HL-60 (cell line): ENCODE results near the gene ARV1.

Experiments used
- DNase-seq, 2 experiments: peaks; one replicate each; pipeline ENCODE4 v3.0.0-alpha.2; 2010 to 2020; ENCODE audit warnings: low read depth in 1 of 2, low spot score in 1 of 2
- H3K27ac ChIP-seq: fragments of 250-450 bp; sonication (Bioruptor Pico); replicated peaks from 2 replicates; pipeline ENCODE4 v1.5.1; 2020; ENCODE audit warnings: mild to moderate bottlenecking, moderate library complexity
- H3K27me3 ChIP-seq: fragments of 250-450 bp; sonication (Bioruptor Pico); 2 replicates; pipeline ENCODE4 v1.5.1; 2021; ENCODE audit warnings: mild to moderate bottlenecking, moderate library complexity; ENCODE audit not compliant: insufficient read depth, poor library complexity, severe bottlenecking
- H3K4me3 ChIP-seq: replicated peaks from 2 replicates; pipeline ENCODE4 v1.5.1; 2011; ENCODE audit warnings: mild to moderate bottlenecking, control low read depth, low read length; ENCODE audit not compliant: insufficient read depth
- GABPA ChIP-seq: IDR thresholded peaks from 2 replicates; pipeline ENCODE4 v1.6.1; 2012; ENCODE audit warnings: low read depth
- POLR2AphosphoS5 ChIP-seq: IDR thresholded peaks from 2 replicates; pipeline ENCODE4 v1.6.1; 2012; ENCODE audit warnings: low read depth
- SPI1 ChIP-seq: IDR thresholded peaks from 2 replicates; pipeline ENCODE4 v1.6.1; 2012; ENCODE audit warnings: low read depth, mild to moderate bottlenecking, borderline replicate concordance
- TF ChIP-seq, protein P1 (sequence below): IDR thresholded peaks from one replicate; pipeline ENCODE4 v1.5.1; 2011; ENCODE audit warnings: low read length, control low read depth, inconsistent platforms; ENCODE audit not compliant: insufficient read depth
- TF ChIP-seq, protein P2 (sequence below): IDR thresholded peaks from 2 replicates; pipeline ENCODE4 v1.6.1; 2012; ENCODE audit warnings: low read depth; ENCODE audit not compliant: insufficient replicate concordance

Gene ARV1

DNA sequence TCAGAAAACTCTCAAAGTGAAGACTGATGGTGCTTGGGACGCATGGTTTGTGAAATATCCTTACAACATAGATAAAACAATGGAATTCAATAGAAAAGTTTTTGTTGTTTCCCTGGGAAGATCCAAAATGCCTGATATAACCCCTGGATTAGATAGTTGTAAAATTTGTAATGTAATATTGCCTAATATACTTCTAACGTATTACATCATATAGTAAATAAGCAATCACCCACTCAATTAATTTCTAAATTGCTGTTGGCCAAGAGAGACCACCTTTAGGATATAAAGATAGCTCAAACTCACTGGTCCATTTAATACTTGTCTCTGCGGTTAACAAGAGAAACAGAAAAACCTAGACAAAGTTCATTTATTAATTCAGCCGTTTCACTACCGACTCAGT is 42.4 kb upstream of the ARV1 start:
- Histone ChIP-seq H3K27ac (no peak overlapping the region), H3K4me3 (no peak overlapping the region), H3K27me3 (no peaks in the 10 kb centered on the region)
- DNase-seq, result no peak
- no peak for TF ChIP-seq GABPA
- TF ChIP-seq, protein P1, sequence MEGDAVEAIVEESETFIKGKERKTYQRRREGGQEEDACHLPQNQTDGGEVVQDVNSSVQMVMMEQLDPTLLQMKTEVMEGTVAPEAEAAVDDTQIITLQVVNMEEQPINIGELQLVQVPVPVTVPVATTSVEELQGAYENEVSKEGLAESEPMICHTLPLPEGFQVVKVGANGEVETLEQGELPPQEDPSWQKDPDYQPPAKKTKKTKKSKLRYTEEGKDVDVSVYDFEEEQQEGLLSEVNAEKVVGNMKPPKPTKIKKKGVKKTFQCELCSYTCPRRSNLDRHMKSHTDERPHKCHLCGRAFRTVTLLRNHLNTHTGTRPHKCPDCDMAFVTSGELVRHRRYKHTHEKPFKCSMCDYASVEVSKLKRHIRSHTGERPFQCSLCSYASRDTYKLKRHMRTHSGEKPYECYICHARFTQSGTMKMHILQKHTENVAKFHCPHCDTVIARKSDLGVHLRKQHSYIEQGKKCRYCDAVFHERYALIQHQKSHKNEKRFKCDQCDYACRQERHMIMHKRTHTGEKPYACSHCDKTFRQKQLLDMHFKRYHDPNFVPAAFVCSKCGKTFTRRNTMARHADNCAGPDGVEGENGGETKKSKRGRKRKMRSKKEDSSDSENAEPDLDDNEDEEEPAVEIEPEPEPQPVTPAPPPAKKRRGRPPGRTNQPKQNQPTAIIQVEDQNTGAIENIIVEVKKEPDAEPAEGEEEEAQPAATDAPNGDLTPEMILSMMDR, result no peak
- no peak for TF ChIP-seq POLR2AphosphoS5
- TF ChIP-seq SPI1, result no peak

DNA sequence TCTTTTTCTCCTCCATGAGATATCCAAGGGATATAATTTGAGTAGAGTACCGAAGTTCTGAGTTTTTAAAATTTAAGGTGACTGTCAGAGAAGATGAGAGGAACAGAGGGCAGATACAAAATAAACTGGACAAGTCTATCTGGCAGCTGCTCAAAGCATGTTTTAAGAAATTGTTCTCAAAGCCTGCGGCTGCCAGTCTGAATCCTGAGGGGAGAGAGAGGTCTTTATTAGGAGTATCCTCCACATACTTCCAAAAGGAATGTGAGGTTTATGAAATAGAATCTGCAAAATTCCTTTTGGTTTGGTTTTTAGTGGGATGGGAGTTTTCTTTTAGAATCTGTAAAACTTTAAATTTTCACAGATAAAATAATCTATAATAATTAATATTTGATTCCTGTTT is 41.5 kb upstream of the ARV1 start:
- DNase-seq, result no peak
- H3K27me3 ChIP-seq, result no peaks in the 10 kb centered on the region
- H3K27ac ChIP-seq, result no peak overlapping the region
- TF ChIP-seq, protein P1, result no peak
- TF ChIP-seq GABPA (no peak), SPI1 (no peak), POLR2AphosphoS5 (no peak)
- TF ChIP-seq, protein P2, sequence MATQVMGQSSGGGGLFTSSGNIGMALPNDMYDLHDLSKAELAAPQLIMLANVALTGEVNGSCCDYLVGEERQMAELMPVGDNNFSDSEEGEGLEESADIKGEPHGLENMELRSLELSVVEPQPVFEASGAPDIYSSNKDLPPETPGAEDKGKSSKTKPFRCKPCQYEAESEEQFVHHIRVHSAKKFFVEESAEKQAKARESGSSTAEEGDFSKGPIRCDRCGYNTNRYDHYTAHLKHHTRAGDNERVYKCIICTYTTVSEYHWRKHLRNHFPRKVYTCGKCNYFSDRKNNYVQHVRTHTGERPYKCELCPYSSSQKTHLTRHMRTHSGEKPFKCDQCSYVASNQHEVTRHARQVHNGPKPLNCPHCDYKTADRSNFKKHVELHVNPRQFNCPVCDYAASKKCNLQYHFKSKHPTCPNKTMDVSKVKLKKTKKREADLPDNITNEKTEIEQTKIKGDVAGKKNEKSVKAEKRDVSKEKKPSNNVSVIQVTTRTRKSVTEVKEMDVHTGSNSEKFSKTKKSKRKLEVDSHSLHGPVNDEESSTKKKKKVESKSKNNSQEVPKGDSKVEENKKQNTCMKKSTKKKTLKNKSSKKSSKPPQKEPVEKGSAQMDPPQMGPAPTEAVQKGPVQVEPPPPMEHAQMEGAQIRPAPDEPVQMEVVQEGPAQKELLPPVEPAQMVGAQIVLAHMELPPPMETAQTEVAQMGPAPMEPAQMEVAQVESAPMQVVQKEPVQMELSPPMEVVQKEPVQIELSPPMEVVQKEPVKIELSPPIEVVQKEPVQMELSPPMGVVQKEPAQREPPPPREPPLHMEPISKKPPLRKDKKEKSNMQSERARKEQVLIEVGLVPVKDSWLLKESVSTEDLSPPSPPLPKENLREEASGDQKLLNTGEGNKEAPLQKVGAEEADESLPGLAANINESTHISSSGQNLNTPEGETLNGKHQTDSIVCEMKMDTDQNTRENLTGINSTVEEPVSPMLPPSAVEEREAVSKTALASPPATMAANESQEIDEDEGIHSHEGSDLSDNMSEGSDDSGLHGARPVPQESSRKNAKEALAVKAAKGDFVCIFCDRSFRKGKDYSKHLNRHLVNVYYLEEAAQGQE, result no peak
- no peak overlapping the region for H3K4me3 ChIP-seq

DNA sequence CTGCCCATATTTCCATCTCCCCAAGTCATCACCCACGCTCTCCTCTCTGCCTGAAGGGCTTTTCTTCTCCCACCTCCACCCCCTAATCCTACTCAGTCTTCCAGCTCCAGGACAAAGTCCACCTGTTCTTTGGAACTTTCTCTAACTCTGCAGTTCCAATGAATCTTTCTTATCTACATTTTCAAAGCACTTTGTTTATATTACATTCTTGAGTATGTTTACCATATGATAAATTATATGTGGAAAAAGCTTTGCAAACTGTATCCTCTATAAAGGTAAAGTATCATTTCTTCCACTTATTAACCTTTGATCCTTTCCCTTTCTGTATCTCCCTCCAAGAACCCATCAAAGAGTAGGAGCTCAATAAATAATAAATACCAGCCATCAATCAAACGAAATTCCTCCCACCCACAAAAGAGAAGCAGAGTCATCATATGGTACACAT is 39.9 kb upstream of the ARV1 start:
- Histone ChIP-seq H3K4me3 (no peak overlapping the region), H3K27me3 (no peaks in the 10 kb centered on the region), H3K27ac (no peak overlapping the region)
- no peak for TF ChIP-seq GABPA
- TF ChIP-seq POLR2AphosphoS5, result no peak
- TF ChIP-seq, protein P2, result no peak
- TF ChIP-seq SPI1, result no peak
- TF ChIP-seq, protein P1, result no peak
- DNase-seq, result no peak
